B cell (primary cell): ENCODE results near the gene LONP1. TPM values are rescaled to one million over a fixed set of nuclear protein-coding genes. Genes with fewer than 3 reads are reported as not detected.

Source experiments
- ATAC-seq: fragments of 200-7000 bp; cut with Tn5 transposase; one replicate; pipeline ENCODE4 v1.10.0; 2021; ENCODE audit warnings: low read depth, mild to moderate bottlenecking, moderate number of reproducible peaks, moderate library complexity
- CTCF ChIA-PET: fragments of 350-600 bp; sonication (Branson Sonifier 250); formaldehyde crosslinking; loops from one replicate; lab custom pipeline; 2021; ENCODE audit warnings: antibody characterized with exemption, inconsistent platforms; lab: Charles Lee
- POLR2A ChIA-PET: fragments of 350-600 bp; sonication (Branson Sonifier 250); formaldehyde crosslinking; loops from one replicate; lab custom pipeline; 2021; ENCODE audit warnings: antibody characterized with exemption; lab: Charles Lee
- DNase-seq: peaks from one replicate; pipeline ENCODE4 v3.0.0; 2013
- H2AFZ ChIP-seq: 2 replicates; pipeline ENCODE4 v1.6.1; 2012; ENCODE audit warnings: mild to moderate bottlenecking, low read depth, low read length; ENCODE audit not compliant: insufficient read depth, poor library complexity, severe bottlenecking
- H3K27ac ChIP-seq, 2 donors: 1 replicate in 1 of 2; 2 replicates in 1 of 2; pipeline ENCODE4 v1.5.1; 2012 to 2013; ENCODE audit warnings: low read length in 2 of 2, mild to moderate bottlenecking in 2 of 2, moderate library complexity in 1 of 2
- H3K27me3 ChIP-seq, 4 experiments: fragments of 200-600 bp in 1 of 4; sonication (generic) in 1 of 4; replicated peaks in 1 of 4; 1 replicate in 2 of 4; 2 replicates in 2 of 4; pipeline versions ENCODE4 v1.6.1 to v1.7.0; 2013 to 2016; ENCODE audit warnings: low read length in 3 of 4, mild to moderate bottlenecking in 2 of 4, mixed read lengths in 1 of 4, moderate library complexity in 1 of 4; ENCODE audit not compliant: insufficient read depth in 4 of 4, control insufficient read depth in 3 of 4; ENCODE audit errors: control extremely low read depth in 1 of 4
- H3K36me3 ChIP-seq, 2 experiments: replicated peaks in 1 of 2; 1 replicate in 1 of 2; 2 replicates in 1 of 2; pipeline versions ENCODE4 v1.6.1 to v1.7.1; 2013; ENCODE audit warnings: low read length in 1 of 2; ENCODE audit not compliant: insufficient read depth in 2 of 2, control insufficient read depth in 1 of 2; ENCODE audit errors: control extremely low read depth in 1 of 2, extremely low read depth in 1 of 2
- H3K4me1 ChIP-seq, 2 donors: fragments of 200-600 bp in 1 of 2; sonication (generic) in 1 of 2; 1 replicate in 1 of 2; 2 replicates in 1 of 2; pipeline versions ENCODE4 v1.5.1 to v1.6.1; 2013 to 2017; ENCODE audit warnings: low read length in 2 of 2; ENCODE audit not compliant: control insufficient read depth in 2 of 2, insufficient read depth in 2 of 2
- H3K4me2 ChIP-seq: replicated peaks from 2 replicates; pipeline ENCODE3; 2012; ENCODE audit warnings: mild to moderate bottlenecking, low read depth, low read length; ENCODE audit not compliant: poor library complexity, severe bottlenecking
- H3K4me3 ChIP-seq, 5 experiments: fragments of 200-600 bp in 1 of 5; sonication (generic) in 1 of 5; 1 replicate in 3 of 5; 2 replicates in 2 of 5; pipeline versions ENCODE4 v1.5.1 to v1.7.0; 2011 to 2016; ENCODE audit warnings: low read length in 4 of 5, mild to moderate bottlenecking in 4 of 5, low read depth in 2 of 5, control low read depth in 1 of 5, moderate library complexity in 1 of 5; ENCODE audit not compliant: insufficient read depth in 1 of 5; ENCODE audit errors: control extremely low read depth in 1 of 5, extremely low read depth in 1 of 5
- H3K79me2 ChIP-seq: fragments of 200-600 bp; sonication (generic); one replicate; pipeline ENCODE4 v1.6.0; 2016; ENCODE audit warnings: low read length; ENCODE audit not compliant: control insufficient read depth, insufficient read depth
- H3K9ac ChIP-seq: fragments of 200-600 bp; sonication (generic); 2 replicates; pipeline ENCODE4 v1.6.1; 2017; ENCODE audit warnings: mild to moderate bottlenecking, low read length, moderate library complexity
- H3K9me3 ChIP-seq, 3 donors: one replicate each; pipeline versions ENCODE4 v1.6.1 to v1.7.1; 2013; ENCODE audit warnings: low read length in 2 of 3; ENCODE audit not compliant: control insufficient read depth in 2 of 3, insufficient read depth in 1 of 3; ENCODE audit errors: control extremely low read depth in 1 of 3
- H4K20me1 ChIP-seq: 2 replicates; pipeline ENCODE4 v1.6.0; 2012; ENCODE audit warnings: mild to moderate bottlenecking, low read length; ENCODE audit not compliant: insufficient read depth, control insufficient read depth, poor library complexity, severe bottlenecking
- H3K27ac Mint-ChIP-seq: one replicate; pipeline ENCODE4 v1.8.0; 2021; ENCODE audit warnings: mixed read lengths
- H3K27me3 Mint-ChIP-seq: one replicate; pipeline ENCODE4 v1.8.0; 2021; ENCODE audit warnings: mixed read lengths
- H3K4me1 Mint-ChIP-seq: one replicate; pipeline ENCODE4 v1.8.0; 2021; ENCODE audit warnings: mixed read lengths
- H3K4me3 Mint-ChIP-seq: one replicate; pipeline ENCODE4 v1.8.0; 2021; ENCODE audit warnings: mixed read lengths
- H3K9me3 Mint-ChIP-seq: one replicate; pipeline ENCODE4 v1.8.0; 2022; ENCODE audit warnings: mixed read lengths; ENCODE audit not compliant: insufficient read depth
- CTCF ChIP-seq: fragments of 200-600 bp; IDR thresholded peaks from one replicate; pipeline ENCODE4 v1.8.0; 2022; ENCODE audit warnings: antibody characterized with exemption, mild to moderate bottlenecking
- EZH2 ChIP-seq: IDR thresholded peaks from 2 replicates; pipeline ENCODE4 v1.6.1; 2012; ENCODE audit warnings: borderline replicate concordance, low read depth, mild to moderate bottlenecking, moderate library complexity, low read length; ENCODE audit not compliant: insufficient read depth, poor library complexity, severe bottlenecking
- WGBS: methylation state at CpG from one replicate; pipeline ENCODE4 v1.1.5; 2013; ENCODE audit warnings: missing lambda C conversion rate; ENCODE audit not compliant: insufficient coverage; 5-methylcytosine and 5-hydroxymethylcytosine counted together
- intact Hi-C: fragments of 100-400 bp; cut with micrococcal nuclease; formaldehyde crosslinking; loops from one replicate; pipeline ENCODE4 v1.10.0; 2022
- polyA plus RNA-seq: library from polyadenylated mRNA; depleted of rRNA; stranded (reverse); fragments of >200 nt; gene quantifications from 2 replicates; pipeline ENCODE4 v1.2.3, GENCODE V29; 2012
- total RNA-seq, 2 donors: library from RNA; stranded (reverse); fragments of 120-200 nt in 1 of 2; gene quantifications; 1 replicate in 1 of 2; 2 replicates in 1 of 2; pipeline versions ENCODE4 v1.2.3 to v1.2.4, GENCODE V29; 2013 to 2022

LONP1 gene
- total and polyA plus RNA-seq, 2 donors (not counting 1 experiment from before 2014, with no cell fraction given): 60.1 to 67.2 TPM

- H3K27me3 ChIP-seq: no peaks in the 10 kb centered on the region
- peaks cover 82% of the 10 kb centered on the region for H3K79me2 ChIP-seq
- H3K27ac Mint-ChIP-seq: no peak overlapping the region
- H4K20me1 ChIP-seq: peaks cover 73% of the 10 kb centered on the region
- no peak for ATAC-seq
- H3K36me3 ChIP-seq: peaks cover 6 to 89% of the 10 kb centered on the region in 2 experiments
- CTCF ChIA-PET: interaction anchor here (0.6 kb wide), 1 partner anchor 131 kb away, joined by 3 read pairs; no protein-coding TSS in a partner anchor
- H3K4me2 ChIP-seq: no peak overlapping the region
- no peaks in the 10 kb centered on the region for H3K4me1 ChIP-seq
- WGBS: 100% methylated on average over 2 of the region's 11 CpGs
- H3K27me3 Mint-ChIP-seq: no peaks in the 10 kb centered on the region
- no peaks in the 10 kb centered on the region for H3K9me3 Mint-ChIP-seq
- POLR2A ChIA-PET: no interaction called here
- H3K9me3 ChIP-seq: no peaks in the 10 kb centered on the region
- intact Hi-C loops: no loop called here
- DNase-seq: no peak
- no peak overlapping the region for H3K4me3 Mint-ChIP-seq
- H3K9ac ChIP-seq: no peak overlapping the region
- H3K4me3 ChIP-seq: no peak overlapping the region
- TF ChIP-seq EZH2 (no peak), CTCF (no peak)
- no peak overlapping the region for H3K27ac ChIP-seq
- no peak overlapping the region for H2AFZ ChIP-seq
- peaks cover 7% of the 10 kb centered on the region for H3K4me1 Mint-ChIP-seq
These were observed 71.5 kb downstream of the LONP1 start for GRCh38 chr19:5648464-5648863.

- Histone ChIP-seq H3K79me2 (peaks cover 83% of the 10 kb centered on the region), H3K9ac (no peak overlapping the region), H4K20me1 (peaks cover 83% of the 10 kb centered on the region), H3K4me2 (no peak overlapping the region), H3K4me3 (no peak overlapping the region), H3K9me3 (no peaks in the 10 kb centered on the region), H2AFZ (no peak overlapping the region), H3K4me1 (no peaks in the 10 kb centered on the region), H3K27ac (no peak overlapping the region), H3K27me3 (no peaks in the 10 kb centered on the region), H3K36me3 (peaks cover 2 to 90% of the 10 kb centered on the region in 2 experiments)
- TF ChIP-seq EZH2 (no peak), CTCF (no peak)
- ATAC-seq: no peak
- Mint-ChIP-seq H3K27ac (no peak overlapping the region), H3K4me1 (peaks cover 7% of the 10 kb centered on the region), H3K4me3 (no peak overlapping the region), H3K9me3 (no peaks in the 10 kb centered on the region), H3K27me3 (no peaks in the 10 kb centered on the region)
- intact Hi-C loops: no loop called here
- POLR2A ChIA-PET: no interaction called here
- CTCF ChIA-PET: no interaction called here
- DNase-seq: no peak
- 100% methylated on average over 2 of the region's 4 CpGs for WGBS
These were observed 73.2 kb downstream of the LONP1 start for GRCh38 chr19:5646703-5647102.
